HG02798 (cell line): ENCODE results near the gene RTN3.

ENCODE experiments used
- ATAC-seq: cut with Tn5 transposase; IDR thresholded peaks from one replicate; pipeline ENCODE4 v1.9.1; 2021; ENCODE audit warnings: mild to moderate bottlenecking; ENCODE audit not compliant: unreplicated experiment, poor library complexity

RTN3 gene

GRCh38 chr11:63729326-63729725 is 48.0 kb downstream of the RTN3 start:
- no peak for ATAC-seq

- ATAC-seq: no peak
These were observed 55.6 kb downstream of the RTN3 start for GRCh38 chr11:63736864-63737263.

GRCh38 chr11:63737718-63738117 is 56.4 kb downstream of the RTN3 start:
- ATAC-seq: no peak

GRCh38 chr11:63738720-63739360 is 57.5 kb downstream of the RTN3 start:
- no peak for ATAC-seq

GRCh38 chr11:63745304-63746170 is 64.2 kb downstream of the RTN3 start:
- no peak for ATAC-seq

DNA sequence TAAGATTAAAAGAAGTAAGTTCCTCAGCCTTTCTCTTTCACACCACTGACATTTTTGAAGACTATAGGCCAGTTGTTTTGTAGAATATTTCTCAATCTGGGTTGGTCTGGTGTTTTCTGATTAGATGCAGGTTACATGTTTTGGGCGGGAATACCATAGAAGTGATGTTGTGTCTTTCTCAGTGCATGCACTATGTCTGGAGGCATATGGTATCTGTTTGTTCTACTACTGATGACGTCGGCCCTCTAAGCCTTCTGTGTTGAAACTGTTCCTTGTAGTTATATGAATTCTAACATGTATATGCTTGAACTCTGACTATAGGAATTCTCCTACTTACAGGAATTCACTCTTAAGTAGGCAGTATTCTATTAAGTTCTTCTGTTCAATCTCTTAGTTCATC is 65.7 kb downstream of the RTN3 start:
- ATAC-seq: no peak

DNA sequence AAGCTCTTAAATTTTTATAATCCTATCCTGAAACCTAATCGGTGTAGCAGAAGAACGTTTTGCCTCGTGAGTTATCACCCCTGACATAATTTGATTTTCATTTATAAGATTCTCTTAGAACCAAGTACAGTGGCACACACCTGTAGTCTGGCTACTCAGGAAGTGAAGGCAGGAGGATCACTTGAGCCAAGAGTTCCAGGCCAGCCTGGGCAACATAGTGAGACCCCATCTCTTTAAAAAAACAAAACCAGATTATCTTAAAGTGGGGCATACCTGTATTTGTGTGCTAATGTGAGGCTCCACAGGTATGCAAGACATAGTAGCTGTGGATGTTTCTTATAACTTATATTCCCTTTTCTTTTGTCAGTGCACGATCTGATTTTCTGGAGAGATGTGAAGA is 68.3 kb downstream of the RTN3 start:
- ATAC-seq: no peak

DNA sequence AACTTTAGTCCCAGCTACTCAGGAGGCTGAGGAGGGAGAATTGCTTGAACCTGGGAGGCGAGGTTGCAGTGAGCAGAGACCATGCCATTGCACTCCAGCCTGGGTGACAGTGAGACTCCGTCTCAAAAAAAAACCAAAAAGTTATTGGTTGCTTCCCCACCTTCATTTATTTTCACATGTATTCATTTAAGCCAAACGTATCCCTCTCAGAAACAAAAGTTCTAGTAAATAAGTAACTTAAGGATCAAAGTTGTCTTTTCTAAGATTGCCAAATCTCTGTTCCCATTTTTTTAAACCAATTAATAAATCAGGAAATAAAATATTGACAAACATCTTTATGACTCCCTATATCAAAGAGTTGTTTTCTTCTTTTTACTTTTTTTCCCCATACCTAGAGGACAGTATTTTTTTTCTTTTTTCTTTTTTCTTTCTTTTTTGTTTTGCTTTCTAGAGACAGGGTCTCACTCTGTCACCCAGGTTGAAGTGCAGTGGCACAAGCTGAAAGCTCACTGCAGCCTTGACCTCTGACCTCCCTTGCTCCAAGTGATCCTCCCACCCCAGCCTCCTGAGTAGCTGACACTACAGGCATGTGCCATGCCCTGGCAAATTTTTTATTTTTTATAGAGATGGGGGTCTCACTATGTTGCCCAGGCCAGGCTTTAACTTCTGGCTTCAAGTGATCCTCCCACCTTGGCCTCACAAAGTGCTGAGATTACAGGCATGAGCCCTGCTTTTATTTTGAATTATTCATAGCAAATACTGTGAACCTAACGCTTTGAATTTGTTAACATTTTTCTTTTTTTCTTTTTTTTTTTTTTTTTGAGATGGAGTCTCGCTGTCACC is 75.8 kb downstream of the RTN3 start:
- no peak for ATAC-seq

GRCh38 chr11:63760487-63761079 is 79.3 kb downstream of the RTN3 start:
- no peak for ATAC-seq

DNA sequence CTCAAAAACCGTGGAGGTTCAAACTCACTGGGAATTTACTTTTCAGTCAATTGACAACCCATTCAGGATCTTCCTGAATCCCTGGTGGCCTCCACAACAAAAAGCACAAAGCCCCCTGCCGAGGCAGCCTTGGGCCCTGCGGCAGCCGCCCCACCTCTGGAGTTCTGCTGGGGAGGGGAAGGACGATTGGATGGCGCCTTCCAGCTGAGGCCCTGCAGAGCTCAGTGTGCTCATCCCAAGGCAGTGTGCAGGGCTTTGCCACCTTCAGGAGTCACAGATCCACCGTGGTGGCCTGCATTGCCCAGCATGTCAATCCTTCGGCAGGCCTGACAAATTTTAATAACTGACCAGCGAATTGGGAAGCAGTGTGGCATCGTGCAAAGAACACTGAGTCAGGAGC is 79.9 kb downstream of the RTN3 start:
- no peak for ATAC-seq

- ATAC-seq: no peak
These were observed 80.8 kb downstream of the RTN3 start for GRCh38 chr11:63761931-63762653.

- ATAC-seq: no peak
These were observed 81.6 kb downstream of the RTN3 start for GRCh38 chr11:63762654-63763495.

- ATAC-seq: no peak
These were observed 82.4 kb downstream of the RTN3 start for GRCh38 chr11:63763496-63764339.

DNA sequence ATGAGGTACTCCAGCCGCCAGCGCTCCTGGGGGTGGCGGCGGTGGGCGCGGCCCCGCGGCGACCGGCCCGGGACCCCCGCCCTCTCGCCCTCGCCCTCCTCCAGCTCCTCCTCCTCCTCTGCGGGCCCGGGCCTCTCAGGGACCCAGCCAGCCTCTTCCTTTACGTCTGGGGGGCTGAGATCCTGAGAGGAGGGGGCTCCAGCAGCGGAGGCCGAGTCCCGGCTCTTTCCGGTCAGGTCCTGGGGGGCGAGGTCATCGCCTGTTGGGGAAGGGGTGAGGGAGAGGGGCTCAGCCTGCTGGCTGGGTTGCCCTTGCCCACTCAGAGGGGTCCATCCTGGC is 83.0 kb downstream of the RTN3 start:
- ATAC-seq: no peak

- ATAC-seq: no peak
These were observed 83.7 kb downstream of the RTN3 start for GRCh38 chr11:63764679-63765647.

- ATAC-seq: no peak
These were observed 84.5 kb downstream of the RTN3 start for GRCh38 chr11:63765688-63766241.
